ENCODE measurements around the gene SEMA3B. TPM values are rescaled to one million over a fixed set of nuclear protein-coding genes. Genes with fewer than 3 reads are reported as not detected.

Gene SEMA3B
- total and polyA plus RNA-seq, 2 experiments from 2014 or later = 2.4 to 3.3 TPM

DNA sequence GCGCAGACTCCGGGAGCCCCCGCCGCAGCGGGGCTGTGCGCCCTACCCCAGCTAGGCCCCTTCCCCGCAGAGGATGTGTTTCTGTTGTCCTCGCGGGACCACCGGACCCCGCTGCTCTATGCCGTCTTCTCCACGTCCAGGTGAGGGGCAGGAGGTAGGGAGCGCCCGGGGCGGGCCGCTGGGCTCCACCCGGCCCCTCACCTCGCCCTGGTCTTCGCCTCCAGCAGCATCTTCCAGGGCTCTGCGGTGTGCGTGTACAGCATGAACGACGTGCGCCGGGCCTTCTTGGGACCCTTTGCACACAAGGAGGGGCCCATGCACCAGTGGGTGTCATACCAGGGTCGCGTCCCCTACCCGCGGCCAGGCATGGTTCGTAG lies 4.7 kb downstream of the SEMA3B start:
- no peaks in the 10 kb centered on the region for H3K9me2 ChIP-seq (ENCODE audit: insufficient read depth)
- H3K4me2 ChIP-seq = no peak overlapping the region; the same call in 1 of the 2 replicates
- H3K79me2 ChIP-seq (replicated peaks; ENCODE audit: insufficient read depth) = no peaks in the 10 kb centered on the region
- Mint-ChIP-seq H3K4me1 (peaks cover 38% of the 10 kb centered on the region), H3K4me3 (no peak overlapping the region), H3K27me3 (ENCODE audit: insufficient read depth, low read depth, poor library complexity) (peaks cover 53% of the 10 kb centered on the region), H3K36me3 (ENCODE audit: low read depth) (no peaks in the 10 kb centered on the region), H3K27ac (no peak overlapping the region), H3K9me3 (no peaks in the 10 kb centered on the region)
- H2AFZ ChIP-seq = no peak overlapping the region
- H4K20me1 ChIP-seq (replicated peaks; ENCODE audit: insufficient read depth) = no peaks in the 10 kb centered on the region
- peaks cover 57% of the 10 kb centered on the region for H3K27me3 ChIP-seq (ENCODE audit: insufficient read depth)
- ATAC-seq (no peak), DNase-seq (ENCODE audit: low spot score) (no peak)
- no peak for TF ChIP-seq POLR2AphosphoS5 (IDR thresholded peaks at IDR 0.05; ENCODE audit: low read depth)
- no peak overlapping the region for H3K27ac ChIP-seq (ENCODE audit: low read depth)
- peak overlapping the region; percentile 53; the same call in 1 of the 2 replicates for H3K4me3 ChIP-seq
- peaks cover 11% of the 10 kb centered on the region; the same call in 1 of the 2 replicates for H3F3A ChIP-seq (replicated peaks; ENCODE audit: low read depth)
- H3K4me1 ChIP-seq (ENCODE audit: insufficient read depth) = peaks cover 12% of the 10 kb centered on the region
- no peaks in the 10 kb centered on the region for H3K36me3 ChIP-seq (ENCODE audit: insufficient read depth)

DNA sequence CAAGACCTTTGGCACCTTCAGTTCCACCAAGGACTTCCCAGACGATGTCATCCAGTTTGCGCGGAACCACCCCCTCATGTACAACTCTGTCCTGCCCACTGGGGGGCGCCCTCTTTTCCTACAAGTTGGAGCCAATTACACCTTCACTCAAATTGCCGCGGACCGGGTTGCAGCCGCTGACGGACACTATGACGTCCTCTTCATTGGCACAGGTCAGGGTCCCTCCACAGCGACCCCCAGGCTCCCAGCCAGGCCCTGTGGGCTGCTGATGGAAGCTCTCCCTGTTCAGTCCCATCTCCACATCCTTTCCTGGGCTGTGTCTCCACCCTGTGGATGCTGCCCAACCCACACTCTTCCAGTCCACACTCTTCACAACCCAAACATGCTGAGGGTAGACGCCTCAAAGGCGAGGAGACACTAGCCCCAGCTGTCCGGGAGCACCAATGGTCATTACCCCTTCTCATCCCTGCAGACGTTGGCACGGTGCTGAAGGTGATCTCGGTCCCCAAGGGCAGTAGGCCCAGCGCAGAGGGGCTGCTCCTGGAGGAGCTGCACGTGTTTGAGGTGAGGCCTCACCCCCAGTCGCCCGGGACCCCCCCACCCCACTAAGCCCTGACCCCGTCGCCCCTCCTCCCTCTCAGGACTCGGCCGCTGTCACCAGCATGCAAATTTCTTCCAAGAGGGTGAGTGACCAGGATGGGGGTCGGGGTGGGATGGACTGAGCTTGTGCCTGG lies 5.6 kb downstream of the SEMA3B start:
- Mint-ChIP-seq H3K36me3 (ENCODE audit: low read depth) (no peaks in the 10 kb centered on the region), H3K4me3 (peak overlapping the region; percentile 78), H3K9me3 (no peaks in the 10 kb centered on the region), H3K4me1 (peaks cover 33% of the 10 kb centered on the region), H3K27ac (no peak overlapping the region), H3K27me3 (ENCODE audit: insufficient read depth, low read depth, poor library complexity) (peaks cover 50% of the 10 kb centered on the region)
- peak overlapping the region; percentile 63 for H3K4me3 ChIP-seq
- H3K4me2 ChIP-seq = peak overlapping the region; percentile 86
- DNase-seq (ENCODE audit: low spot score) (peak; percentile 96), ATAC-seq (peak; percentile 30)
- H3K79me2 ChIP-seq (replicated peaks; ENCODE audit: insufficient read depth) = no peaks in the 10 kb centered on the region
- peaks cover 4% of the 10 kb centered on the region for H3K4me1 ChIP-seq (ENCODE audit: insufficient read depth)
- no peaks in the 10 kb centered on the region for H3K9me2 ChIP-seq (ENCODE audit: insufficient read depth)
- no peaks in the 10 kb centered on the region for H3K36me3 ChIP-seq (ENCODE audit: insufficient read depth)
- H4K20me1 ChIP-seq (replicated peaks; ENCODE audit: insufficient read depth) = no peaks in the 10 kb centered on the region
- H3K27ac ChIP-seq (ENCODE audit: low read depth) = no peak overlapping the region
- H3F3A ChIP-seq (replicated peaks; ENCODE audit: low read depth) = peaks cover 10% of the 10 kb centered on the region; the same call in 1 of the 2 replicates
- 0 out of 2 replicates have a peak overlapping the region, but pooled peaks have one; percentile 80 for H2AFZ ChIP-seq
- H3K27me3 ChIP-seq (ENCODE audit: insufficient read depth) = peaks cover 57% of the 10 kb centered on the region
- TF ChIP-seq EZH2phosphoT487 (IDR thresholded peaks at IDR 0.05; ENCODE audit: unreplicated experiment) (no peak), ZNF114 (CRISPR knock-in tag; IDR thresholded peaks at IDR 0.05) (no peak), NANOG (IDR thresholded peaks at IDR 0.05; ENCODE audit: borderline replicate concordance) (no peak), ZNF331 (CRISPR knock-in tag; IDR thresholded peaks at IDR 0.05; ENCODE audit: low read depth) (no peak), CREB1 (CRISPR knock-in tag; IDR thresholded peaks at IDR 0.05; ENCODE audit: low read depth) (peak; percentile 70), JUNB (IDR thresholded peaks at IDR 0.05; ENCODE audit: unreplicated experiment) (no peak), EZH2 (IDR thresholded peaks at IDR 0.05; ENCODE audit: low read depth, unreplicated experiment) (peak; percentile 28), STAT1 (IDR thresholded peaks at IDR 0.05; ENCODE audit: unreplicated experiment) (no peak), POLR2AphosphoS5 (IDR thresholded peaks at IDR 0.05; ENCODE audit: low read depth) (no peak)
- TF ChIP-seq, protein P1, sequence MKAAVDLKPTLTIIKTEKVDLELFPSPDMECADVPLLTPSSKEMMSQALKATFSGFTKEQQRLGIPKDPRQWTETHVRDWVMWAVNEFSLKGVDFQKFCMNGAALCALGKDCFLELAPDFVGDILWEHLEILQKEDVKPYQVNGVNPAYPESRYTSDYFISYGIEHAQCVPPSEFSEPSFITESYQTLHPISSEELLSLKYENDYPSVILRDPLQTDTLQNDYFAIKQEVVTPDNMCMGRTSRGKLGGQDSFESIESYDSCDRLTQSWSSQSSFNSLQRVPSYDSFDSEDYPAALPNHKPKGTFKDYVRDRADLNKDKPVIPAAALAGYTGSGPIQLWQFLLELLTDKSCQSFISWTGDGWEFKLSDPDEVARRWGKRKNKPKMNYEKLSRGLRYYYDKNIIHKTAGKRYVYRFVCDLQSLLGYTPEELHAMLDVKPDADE (IDR thresholded peaks at IDR 0.05) = no peak; the same call in 1 of the 2 replicates
- TF ChIP-seq, protein P2, sequence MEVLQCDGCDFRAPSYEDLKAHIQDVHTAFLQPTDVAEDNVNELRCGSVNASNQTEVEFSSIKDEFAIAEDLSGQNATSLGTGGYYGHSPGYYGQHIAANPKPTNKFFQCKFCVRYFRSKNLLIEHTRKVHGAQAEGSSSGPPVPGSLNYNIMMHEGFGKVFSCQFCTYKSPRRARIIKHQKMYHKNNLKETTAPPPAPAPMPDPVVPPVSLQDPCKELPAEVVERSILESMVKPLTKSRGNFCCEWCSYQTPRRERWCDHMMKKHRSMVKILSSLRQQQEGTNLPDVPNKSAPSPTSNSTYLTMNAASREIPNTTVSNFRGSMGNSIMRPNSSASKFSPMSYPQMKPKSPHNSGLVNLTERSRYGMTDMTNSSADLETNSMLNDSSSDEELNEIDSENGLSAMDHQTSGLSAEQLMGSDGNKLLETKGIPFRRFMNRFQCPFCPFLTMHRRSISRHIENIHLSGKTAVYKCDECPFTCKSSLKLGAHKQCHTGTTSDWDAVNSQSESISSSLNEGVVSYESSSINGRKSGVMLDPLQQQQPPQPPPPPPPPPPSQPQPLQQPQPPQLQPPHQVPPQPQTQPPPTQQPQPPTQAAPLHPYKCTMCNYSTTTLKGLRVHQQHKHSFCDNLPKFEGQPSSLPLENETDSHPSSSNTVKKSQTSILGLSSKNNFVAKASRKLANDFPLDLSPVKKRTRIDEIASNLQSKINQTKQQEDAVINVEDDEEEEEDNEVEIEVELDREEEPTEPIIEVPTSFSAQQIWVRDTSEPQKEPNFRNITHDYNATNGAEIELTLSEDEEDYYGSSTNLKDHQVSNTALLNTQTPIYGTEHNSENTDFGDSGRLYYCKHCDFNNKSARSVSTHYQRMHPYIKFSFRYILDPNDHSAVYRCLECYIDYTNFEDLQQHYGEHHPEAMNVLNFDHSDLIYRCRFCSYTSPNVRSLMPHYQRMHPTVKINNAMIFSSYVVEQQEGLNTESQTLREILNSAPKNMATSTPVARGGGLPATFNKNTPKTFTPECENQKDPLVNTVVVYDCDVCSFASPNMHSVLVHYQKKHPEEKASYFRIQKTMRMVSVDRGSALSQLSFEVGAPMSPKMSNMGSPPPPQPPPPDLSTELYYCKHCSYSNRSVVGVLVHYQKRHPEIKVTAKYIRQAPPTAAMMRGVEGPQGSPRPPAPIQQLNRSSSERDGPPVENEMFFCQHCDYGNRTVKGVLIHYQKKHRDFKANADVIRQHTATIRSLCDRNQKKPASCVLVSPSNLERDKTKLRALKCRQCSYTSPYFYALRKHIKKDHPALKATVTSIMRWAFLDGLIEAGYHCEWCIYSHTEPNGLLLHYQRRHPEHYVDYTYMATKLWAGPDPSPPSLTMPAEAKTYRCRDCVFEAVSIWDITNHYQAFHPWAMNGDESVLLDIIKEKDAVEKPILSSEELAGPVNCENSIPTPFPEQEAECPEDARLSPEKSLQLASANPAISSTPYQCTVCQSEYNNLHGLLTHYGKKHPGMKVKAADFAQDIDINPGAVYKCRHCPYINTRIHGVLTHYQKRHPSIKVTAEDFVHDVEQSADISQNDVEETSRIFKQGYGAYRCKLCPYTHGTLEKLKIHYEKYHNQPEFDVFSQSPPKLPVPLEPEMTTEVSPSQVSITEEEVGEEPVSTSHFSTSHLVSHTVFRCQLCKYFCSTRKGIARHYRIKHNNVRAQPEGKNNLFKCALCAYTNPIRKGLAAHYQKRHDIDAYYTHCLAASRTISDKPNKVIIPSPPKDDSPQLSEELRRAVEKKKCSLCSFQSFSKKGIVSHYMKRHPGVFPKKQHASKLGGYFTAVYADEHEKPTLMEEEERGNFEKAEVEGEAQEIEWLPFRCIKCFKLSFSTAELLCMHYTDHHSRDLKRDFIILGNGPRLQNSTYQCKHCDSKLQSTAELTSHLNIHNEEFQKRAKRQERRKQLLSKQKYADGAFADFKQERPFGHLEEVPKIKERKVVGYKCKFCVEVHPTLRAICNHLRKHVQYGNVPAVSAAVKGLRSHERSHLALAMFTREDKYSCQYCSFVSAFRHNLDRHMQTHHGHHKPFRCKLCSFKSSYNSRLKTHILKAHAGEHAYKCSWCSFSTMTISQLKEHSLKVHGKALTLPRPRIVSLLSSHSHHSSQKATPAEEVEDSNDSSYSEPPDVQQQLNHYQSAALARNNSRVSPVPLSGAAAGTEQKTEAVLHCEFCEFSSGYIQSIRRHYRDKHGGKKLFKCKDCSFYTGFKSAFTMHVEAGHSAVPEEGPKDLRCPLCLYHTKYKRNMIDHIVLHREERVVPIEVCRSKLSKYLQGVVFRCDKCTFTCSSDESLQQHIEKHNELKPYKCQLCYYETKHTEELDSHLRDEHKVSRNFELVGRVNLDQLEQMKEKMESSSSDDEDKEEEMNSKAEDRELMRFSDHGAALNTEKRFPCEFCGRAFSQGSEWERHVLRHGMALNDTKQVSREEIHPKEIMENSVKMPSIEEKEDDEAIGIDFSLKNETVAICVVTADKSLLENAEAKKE (CRISPR knock-in tag; IDR thresholded peaks at IDR 0.05) = no peak
- TF ChIP-seq, protein P3, sequence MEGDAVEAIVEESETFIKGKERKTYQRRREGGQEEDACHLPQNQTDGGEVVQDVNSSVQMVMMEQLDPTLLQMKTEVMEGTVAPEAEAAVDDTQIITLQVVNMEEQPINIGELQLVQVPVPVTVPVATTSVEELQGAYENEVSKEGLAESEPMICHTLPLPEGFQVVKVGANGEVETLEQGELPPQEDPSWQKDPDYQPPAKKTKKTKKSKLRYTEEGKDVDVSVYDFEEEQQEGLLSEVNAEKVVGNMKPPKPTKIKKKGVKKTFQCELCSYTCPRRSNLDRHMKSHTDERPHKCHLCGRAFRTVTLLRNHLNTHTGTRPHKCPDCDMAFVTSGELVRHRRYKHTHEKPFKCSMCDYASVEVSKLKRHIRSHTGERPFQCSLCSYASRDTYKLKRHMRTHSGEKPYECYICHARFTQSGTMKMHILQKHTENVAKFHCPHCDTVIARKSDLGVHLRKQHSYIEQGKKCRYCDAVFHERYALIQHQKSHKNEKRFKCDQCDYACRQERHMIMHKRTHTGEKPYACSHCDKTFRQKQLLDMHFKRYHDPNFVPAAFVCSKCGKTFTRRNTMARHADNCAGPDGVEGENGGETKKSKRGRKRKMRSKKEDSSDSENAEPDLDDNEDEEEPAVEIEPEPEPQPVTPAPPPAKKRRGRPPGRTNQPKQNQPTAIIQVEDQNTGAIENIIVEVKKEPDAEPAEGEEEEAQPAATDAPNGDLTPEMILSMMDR (conservative IDR thresholded peaks at IDR 0.05; ENCODE audit: low read depth in 2 of 2) = peak; percentile 84 to 95
